Mesothelial cell of epicardium (in vitro differentiated cells): ENCODE measurements around the gene ICOS. TPM values are rescaled to one million over a fixed set of nuclear protein-coding genes. Genes with fewer than 3 reads are reported as not detected.
"Not testable (repeated sequence)": the region's sequence is repeated elsewhere in the genome, so short reads cannot be mapped to it uniquely, and the experiment has no call there.

ENCODE experiments used
- DNase-seq, 2 experiments: peaks; one replicate each; pipeline ENCODE4 v3.0.0; 2021; ENCODE audit warnings: low spot score in 2 of 2; ENCODE audit not compliant: unreplicated experiment in 2 of 2
- H3K27ac Mint-ChIP-seq: 2 replicates; pipeline ENCODE4 v1.8.0; 2021; ENCODE audit warnings: mixed read lengths
- H3K27me3 Mint-ChIP-seq: 2 replicates; pipeline ENCODE4 v1.8.0; 2021; ENCODE audit warnings: low read depth, mixed read lengths
- H3K36me3 Mint-ChIP-seq: 2 replicates; pipeline ENCODE4 v1.8.0; 2021; ENCODE audit warnings: mixed read lengths
- H3K4me1 Mint-ChIP-seq: 2 replicates; pipeline ENCODE4 v1.8.0; 2021; ENCODE audit warnings: mixed read lengths
- H3K4me3 Mint-ChIP-seq: 2 replicates; pipeline ENCODE4 v1.8.0; 2021; ENCODE audit warnings: mild to moderate bottlenecking, moderate library complexity, mixed read lengths
- H3K9me3 Mint-ChIP-seq: 2 replicates; pipeline ENCODE4 v1.8.0; 2021; ENCODE audit warnings: mixed read lengths
- CTCF ChIP-seq: fragments of 200-600 bp; sonication (generic); IDR thresholded peaks from one replicate; pipeline ENCODE4 v1.5.0; 2021; ENCODE audit warnings: antibody characterized with exemption; ENCODE audit not compliant: unreplicated experiment
- total RNA-seq: library from RNA; stranded (reverse); gene quantifications from 3 replicates; pipeline ENCODE4 v1.2.1, GENCODE V29; 2021

The ICOS gene
- total RNA-seq, 1 donor from 2014 or later: not detected

DNA sequence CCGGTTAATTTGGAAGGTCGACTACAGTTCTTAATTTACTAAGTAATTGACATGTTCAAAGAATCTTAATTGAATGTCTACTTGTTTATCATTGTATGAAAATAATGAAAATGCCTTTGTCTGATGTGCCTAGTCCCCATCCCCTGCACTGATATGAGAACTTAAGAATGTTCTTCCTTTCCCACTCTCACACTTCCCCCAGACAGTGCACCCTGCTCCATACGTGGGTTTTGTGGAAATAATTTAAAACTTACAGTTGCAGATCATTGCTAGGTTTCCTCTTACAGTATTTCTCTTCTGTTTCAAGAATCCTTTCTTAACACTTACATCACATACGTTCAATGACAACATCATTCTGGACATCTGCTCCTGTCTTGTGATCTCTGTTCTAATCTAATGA lies 3.5 kb downstream of the ICOS start:
- H3K36me3 Mint-ChIP-seq: peaks cover 2% of the 10 kb centered on the region
- H3K4me1 Mint-ChIP-seq: peaks cover 14% of the 10 kb centered on the region
- TF ChIP-seq CTCF: no peak
- no peaks in the 10 kb centered on the region for H3K27me3 Mint-ChIP-seq
- no peak for DNase-seq
- H3K27ac Mint-ChIP-seq: no peak overlapping the region
- peaks cover 17% of the 10 kb centered on the region for H3K9me3 Mint-ChIP-seq
- no peak overlapping the region for H3K4me3 Mint-ChIP-seq

DNA sequence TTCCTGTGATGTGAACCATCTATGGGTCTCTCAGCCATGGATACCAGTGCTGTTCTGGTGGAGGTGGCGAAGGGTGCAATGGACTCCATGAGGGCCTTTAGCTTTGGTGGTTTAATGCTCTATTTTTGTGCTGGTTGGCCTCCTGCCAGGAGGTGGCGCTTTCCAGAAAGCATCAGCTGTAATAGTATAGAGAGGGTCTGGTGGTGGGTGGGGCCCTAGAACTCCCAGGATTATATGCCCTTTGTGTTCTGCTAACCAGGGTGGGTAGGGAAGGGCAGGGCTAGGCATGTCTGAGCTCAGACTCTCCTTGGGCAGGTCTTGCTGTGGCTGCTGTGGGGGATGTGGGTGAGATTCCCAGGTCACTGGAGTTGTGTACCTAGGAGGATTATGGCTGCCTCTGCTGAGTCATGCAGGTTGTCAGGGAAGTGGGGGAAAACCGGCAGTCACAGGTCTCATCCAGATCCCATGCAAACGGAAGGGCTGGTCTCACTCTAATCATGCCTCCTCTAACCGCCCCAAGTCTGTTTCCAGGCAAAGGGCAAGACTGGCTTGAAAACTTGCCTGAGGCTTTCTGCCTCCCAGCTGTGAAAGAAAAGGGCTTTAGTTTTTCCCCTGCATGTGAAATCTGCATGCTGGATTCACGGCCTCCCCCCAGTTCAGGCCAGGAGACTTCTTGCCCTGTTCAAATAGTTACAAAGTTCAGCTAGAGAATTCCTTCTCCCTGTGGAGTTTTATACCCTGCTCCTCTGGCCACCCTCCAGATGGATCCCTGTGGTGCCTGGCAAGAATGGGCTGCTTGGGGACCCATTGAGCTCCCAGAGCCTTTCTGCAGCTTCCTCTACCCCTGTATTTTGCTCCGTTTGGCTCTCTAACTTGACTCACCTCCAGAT lies 7.2 kb downstream of the ICOS start:
- H3K36me3 Mint-ChIP-seq, H3K4me3 Mint-ChIP-seq, H3K27me3 Mint-ChIP-seq, DNase-seq, H3K4me1 Mint-ChIP-seq, H3K27ac Mint-ChIP-seq: not testable (repeated sequence)
- H3K9me3 Mint-ChIP-seq: peaks cover 15% of the 10 kb centered on the region

DNA sequence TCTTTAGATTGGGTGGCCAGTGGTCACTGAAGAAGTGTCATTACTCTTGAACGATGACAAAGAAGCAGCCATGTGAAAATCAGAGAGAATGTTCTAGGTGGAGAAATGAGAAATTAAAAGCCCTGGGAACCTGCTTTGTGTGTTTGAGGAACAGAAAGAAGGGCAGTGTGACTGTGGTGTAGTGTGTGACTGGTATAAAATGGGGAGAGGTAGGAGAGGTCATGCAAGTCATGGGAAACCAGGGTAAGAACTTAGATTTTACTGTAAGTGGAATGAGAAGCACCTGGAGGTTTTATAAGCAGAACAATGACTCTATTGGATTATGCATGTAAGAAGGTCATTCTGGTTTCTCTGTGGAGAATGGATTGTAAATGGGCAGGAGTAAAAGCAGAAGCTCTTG lies 12.2 kb downstream of the ICOS start:
- peaks cover 22% of the 10 kb centered on the region for H3K9me3 Mint-ChIP-seq
- peaks cover 5% of the 10 kb centered on the region for H3K36me3 Mint-ChIP-seq
- no peak for TF ChIP-seq CTCF
- H3K27me3 Mint-ChIP-seq: no peaks in the 10 kb centered on the region
- no peak for DNase-seq
- no peak overlapping the region for H3K4me3 Mint-ChIP-seq
- H3K4me1 Mint-ChIP-seq: peaks cover 9% of the 10 kb centered on the region
- no peak overlapping the region for H3K27ac Mint-ChIP-seq

- H3K4me1 Mint-ChIP-seq: peaks cover 9% of the 10 kb centered on the region
- no peak for TF ChIP-seq CTCF
- H3K4me3 Mint-ChIP-seq: no peak overlapping the region
- H3K27ac Mint-ChIP-seq: no peak overlapping the region
- H3K27me3 Mint-ChIP-seq: no peaks in the 10 kb centered on the region
- peaks cover 19% of the 10 kb centered on the region for H3K9me3 Mint-ChIP-seq
- H3K36me3 Mint-ChIP-seq: peaks cover 4% of the 10 kb centered on the region
- no peak for DNase-seq
Measured at GRCh38 chr2:203949228-203949627, 12.7 kb downstream of the ICOS start.

GRCh38 chr2:203951366-203951902 lies 14.9 kb downstream of the ICOS start:
- H3K9me3 Mint-ChIP-seq: peaks cover 15% of the 10 kb centered on the region
- no peaks in the 10 kb centered on the region for H3K27me3 Mint-ChIP-seq
- no peak for DNase-seq
- no peak for TF ChIP-seq CTCF
- H3K36me3 Mint-ChIP-seq: peaks cover 3% of the 10 kb centered on the region
- peak overlapping the region; percentile 35 for H3K27ac Mint-ChIP-seq
- H3K4me1 Mint-ChIP-seq: peaks cover 9% of the 10 kb centered on the region
- no peak overlapping the region for H3K4me3 Mint-ChIP-seq

DNA sequence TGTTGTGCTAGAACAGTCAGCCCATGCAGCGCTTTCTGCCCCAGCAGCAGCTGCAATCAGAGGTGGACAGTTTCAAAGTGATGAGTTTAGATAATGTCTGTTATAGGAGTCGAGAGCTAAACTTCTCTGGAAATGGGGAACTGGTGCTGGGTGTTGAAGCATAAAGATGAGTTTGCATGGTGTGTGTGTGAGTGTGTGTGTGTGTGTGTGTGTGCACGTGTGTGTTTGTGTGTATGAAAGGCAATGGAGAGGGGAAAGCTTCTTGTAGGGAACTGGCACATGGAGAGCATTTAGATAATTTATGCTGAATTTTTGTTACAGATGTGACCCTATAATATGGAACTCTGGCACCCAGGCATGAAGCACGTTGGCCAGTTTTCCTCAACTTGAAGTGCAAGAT lies 22.7 kb downstream of the ICOS start:
- Mint-ChIP-seq H3K4me3 (no peak overlapping the region), H3K27ac (no peak overlapping the region), H3K36me3 (no peaks in the 10 kb centered on the region), H3K27me3 (no peaks in the 10 kb centered on the region), H3K9me3 (peaks cover 5% of the 10 kb centered on the region), H3K4me1 (no peaks in the 10 kb centered on the region)
- DNase-seq: no peak
- no peak for TF ChIP-seq CTCF
